ENCODE results near the gene ZNF765.
"Not testable (repeated sequence)": the region's sequence is repeated elsewhere in the genome, so short reads cannot be mapped to it uniquely, and the experiment has no call there.

DNA sequence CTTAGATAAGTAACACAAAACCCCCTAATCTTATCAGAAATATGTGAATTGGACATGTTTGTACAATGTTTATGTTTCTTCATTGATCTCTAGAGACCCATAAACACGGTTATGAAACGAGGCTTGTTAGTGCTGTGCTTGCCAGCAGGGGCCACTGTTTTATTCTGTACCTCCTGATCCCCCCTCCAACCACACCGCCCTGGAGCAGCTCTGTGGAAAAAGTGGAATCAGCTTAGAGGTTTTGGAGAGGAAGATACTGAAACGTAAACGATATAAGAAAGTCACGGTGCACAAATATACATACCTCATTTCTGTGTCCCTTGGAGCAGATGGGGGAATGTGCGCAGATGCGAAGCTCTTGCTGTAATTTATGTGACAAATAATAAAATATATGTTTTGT lies 28.7 kb downstream of the ZNF765 start:
- TF ChIP-seq, protein P1, sequence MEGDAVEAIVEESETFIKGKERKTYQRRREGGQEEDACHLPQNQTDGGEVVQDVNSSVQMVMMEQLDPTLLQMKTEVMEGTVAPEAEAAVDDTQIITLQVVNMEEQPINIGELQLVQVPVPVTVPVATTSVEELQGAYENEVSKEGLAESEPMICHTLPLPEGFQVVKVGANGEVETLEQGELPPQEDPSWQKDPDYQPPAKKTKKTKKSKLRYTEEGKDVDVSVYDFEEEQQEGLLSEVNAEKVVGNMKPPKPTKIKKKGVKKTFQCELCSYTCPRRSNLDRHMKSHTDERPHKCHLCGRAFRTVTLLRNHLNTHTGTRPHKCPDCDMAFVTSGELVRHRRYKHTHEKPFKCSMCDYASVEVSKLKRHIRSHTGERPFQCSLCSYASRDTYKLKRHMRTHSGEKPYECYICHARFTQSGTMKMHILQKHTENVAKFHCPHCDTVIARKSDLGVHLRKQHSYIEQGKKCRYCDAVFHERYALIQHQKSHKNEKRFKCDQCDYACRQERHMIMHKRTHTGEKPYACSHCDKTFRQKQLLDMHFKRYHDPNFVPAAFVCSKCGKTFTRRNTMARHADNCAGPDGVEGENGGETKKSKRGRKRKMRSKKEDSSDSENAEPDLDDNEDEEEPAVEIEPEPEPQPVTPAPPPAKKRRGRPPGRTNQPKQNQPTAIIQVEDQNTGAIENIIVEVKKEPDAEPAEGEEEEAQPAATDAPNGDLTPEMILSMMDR (IDR thresholded peaks at IDR 0.05): not testable (repeated sequence)
- TF ChIP-seq POLR2A (IDR thresholded peaks at IDR 0.05): not testable (repeated sequence)

Data from body of pancreas (tissue), 4 donors.